GM12873 (cell line): ENCODE results near the gene SPEM1.

ENCODE experiments used
- TF ChIP-seq, protein P1 (sequence below): IDR thresholded peaks from 2 replicates; pipeline ENCODE4 v1.5.1; 2012; ENCODE audit warnings: low read depth, mild to moderate bottlenecking, moderate library complexity, low read length, control low read depth; ENCODE audit not compliant: insufficient read depth; ENCODE audit errors: missing control alignments

Gene SPEM1

GRCh38 chr17:7403977-7404736 lies 16.0 kb upstream of the SPEM1 start, which contains the start of gene TMEM256:
Gene TMEM256 (minus strand): TSS chr17:7404097. CDS start chr17:7404084, 13 bp downstream.
- TF ChIP-seq, protein P1, sequence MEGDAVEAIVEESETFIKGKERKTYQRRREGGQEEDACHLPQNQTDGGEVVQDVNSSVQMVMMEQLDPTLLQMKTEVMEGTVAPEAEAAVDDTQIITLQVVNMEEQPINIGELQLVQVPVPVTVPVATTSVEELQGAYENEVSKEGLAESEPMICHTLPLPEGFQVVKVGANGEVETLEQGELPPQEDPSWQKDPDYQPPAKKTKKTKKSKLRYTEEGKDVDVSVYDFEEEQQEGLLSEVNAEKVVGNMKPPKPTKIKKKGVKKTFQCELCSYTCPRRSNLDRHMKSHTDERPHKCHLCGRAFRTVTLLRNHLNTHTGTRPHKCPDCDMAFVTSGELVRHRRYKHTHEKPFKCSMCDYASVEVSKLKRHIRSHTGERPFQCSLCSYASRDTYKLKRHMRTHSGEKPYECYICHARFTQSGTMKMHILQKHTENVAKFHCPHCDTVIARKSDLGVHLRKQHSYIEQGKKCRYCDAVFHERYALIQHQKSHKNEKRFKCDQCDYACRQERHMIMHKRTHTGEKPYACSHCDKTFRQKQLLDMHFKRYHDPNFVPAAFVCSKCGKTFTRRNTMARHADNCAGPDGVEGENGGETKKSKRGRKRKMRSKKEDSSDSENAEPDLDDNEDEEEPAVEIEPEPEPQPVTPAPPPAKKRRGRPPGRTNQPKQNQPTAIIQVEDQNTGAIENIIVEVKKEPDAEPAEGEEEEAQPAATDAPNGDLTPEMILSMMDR: no peak

DNA sequence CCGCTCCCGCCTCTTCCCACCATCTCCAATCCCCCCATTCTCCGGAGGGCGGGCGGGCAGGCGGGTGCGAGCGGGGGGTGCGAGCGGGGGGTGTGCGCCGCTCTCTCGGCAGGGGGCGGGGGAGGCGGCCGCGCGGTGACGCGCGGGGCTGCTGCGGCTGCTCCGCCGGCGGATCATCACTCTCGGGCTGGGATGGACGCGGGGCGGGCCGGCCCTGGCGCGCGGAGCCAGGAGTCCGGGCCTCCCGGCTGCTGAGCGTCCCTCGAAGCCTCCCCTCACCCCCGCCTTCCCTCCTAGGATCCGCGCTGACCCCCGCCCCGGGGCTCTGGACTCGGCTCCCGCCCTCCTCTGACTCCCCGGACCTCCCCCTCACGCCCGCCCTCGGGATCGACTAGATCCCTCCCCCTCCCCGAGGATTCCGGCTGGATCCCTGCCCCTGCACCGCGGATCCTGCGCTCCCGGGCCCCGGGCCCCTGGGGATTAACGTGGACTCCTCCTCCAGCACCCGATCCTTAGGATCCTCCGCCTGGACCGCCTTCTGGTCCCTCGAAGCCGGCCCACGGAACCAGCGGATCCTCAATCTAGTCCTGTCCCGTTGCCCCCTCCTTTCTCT lies 15.3 kb upstream of the SPEM1 start:
- TF ChIP-seq, protein P1: no peak

- TF ChIP-seq, protein P1: no peak
Measured at GRCh38 chr17:7405350-7406234, 14.5 kb upstream of the SPEM1 start.

GRCh38 chr17:7406235-7406825 lies 13.8 kb upstream of the SPEM1 start:
- TF ChIP-seq, protein P1: no peak

DNA sequence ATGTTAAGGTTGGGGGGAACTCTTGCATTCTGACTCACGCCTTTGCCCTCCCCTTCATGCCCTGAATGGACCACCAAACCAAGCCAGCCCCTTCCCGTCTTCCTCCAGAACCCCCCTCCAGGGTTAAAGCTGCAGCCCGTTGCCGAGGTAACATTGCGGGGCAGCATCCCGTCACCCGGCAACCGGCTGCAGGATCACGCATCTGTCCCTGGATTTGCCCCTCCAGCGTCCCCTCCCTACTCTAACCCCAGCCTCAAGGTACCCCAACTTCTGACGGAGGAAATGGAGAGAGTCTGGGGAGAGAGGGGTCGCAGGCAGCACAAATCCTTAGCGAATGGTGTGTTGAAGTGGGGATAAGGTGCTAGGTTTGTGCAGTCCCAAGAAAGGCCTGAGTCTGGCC lies 13.0 kb upstream of the SPEM1 start:
- TF ChIP-seq, protein P1: no peak

DNA sequence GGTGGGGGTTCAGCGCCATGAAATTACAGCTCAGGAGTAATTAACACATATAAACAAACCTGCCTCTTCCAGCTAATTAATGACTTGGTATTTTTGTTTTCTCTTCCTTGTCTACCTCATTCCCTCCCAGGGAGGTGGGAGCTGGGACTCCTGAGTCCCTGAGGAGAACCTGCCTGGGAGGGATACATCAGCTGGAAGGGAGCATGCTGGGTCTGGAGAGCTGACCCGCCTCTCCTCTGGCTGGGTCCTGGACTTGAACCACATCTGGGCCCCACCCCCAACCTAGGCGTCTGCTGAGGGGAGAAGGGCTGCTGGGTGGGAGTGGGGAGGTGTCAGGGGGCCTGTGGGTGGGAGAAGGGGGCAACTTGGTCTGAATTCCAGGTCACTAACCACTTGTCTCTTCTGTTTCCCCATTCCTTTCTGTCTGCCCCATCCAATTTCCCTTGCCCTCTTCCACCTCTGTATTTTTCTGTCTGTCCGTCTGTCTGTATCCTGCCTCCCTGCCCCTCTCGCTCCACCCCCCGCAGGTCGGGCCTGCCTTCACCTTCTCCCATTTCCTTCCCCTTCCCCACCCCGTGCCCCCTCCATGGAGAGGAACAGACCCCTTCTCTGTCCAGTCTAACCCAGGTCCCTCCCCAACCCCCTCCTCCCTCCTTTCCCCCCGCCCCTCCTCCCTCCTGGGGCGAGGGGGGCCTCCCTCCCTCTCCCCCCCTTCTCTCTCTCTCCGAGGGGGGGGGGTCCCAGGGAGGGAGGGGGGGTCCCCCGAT lies 12.5 kb upstream of the SPEM1 start, which contains the start of gene NLGN2:
Gene NLGN2 (plus strand): TSS at position 361 of the 767 bp plus-strand sequence. CDS start 411 bp downstream, outside the sequence.
- TF ChIP-seq, protein P1: no peak
